ENCODE data around the gene PRR5.

- TF ChIP-seq, protein P1, sequence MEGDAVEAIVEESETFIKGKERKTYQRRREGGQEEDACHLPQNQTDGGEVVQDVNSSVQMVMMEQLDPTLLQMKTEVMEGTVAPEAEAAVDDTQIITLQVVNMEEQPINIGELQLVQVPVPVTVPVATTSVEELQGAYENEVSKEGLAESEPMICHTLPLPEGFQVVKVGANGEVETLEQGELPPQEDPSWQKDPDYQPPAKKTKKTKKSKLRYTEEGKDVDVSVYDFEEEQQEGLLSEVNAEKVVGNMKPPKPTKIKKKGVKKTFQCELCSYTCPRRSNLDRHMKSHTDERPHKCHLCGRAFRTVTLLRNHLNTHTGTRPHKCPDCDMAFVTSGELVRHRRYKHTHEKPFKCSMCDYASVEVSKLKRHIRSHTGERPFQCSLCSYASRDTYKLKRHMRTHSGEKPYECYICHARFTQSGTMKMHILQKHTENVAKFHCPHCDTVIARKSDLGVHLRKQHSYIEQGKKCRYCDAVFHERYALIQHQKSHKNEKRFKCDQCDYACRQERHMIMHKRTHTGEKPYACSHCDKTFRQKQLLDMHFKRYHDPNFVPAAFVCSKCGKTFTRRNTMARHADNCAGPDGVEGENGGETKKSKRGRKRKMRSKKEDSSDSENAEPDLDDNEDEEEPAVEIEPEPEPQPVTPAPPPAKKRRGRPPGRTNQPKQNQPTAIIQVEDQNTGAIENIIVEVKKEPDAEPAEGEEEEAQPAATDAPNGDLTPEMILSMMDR (conservative IDR thresholded peaks at IDR 0.05; ENCODE audit: low read length): no peak
- no peak for TF ChIP-seq EZH2phosphoT487 (IDR thresholded peaks at IDR 0.05; ENCODE audit: borderline replicate concordance, low read depth, low read length)
Observed at GRCh38 chr22:44701824-44702478, at the start of gene PRR5.
